Uterus (tissue), 4 donors: ENCODE data around the gene TBL2. TPM values are rescaled to one million over a fixed set of nuclear protein-coding genes. Genes with fewer than 3 reads are reported as not detected.

Source experiments
- DNase-seq, 2 donors: peaks; one replicate each; pipeline ENCODE4 v3.0.0-alpha.2; 2019 to 2020
- H3K27ac ChIP-seq, 2 donors: fragments of 200-600 bp; sonication (generic); 1 replicate in 1 of 2; 2 replicates in 1 of 2; pipeline ENCODE4 v1.5.1; 2016 to 2018
- H3K27me3 ChIP-seq, 2 donors: fragments of 200-600 bp; sonication (generic); one replicate each; pipeline ENCODE4 v1.5.1; 2018 to 2019; ENCODE audit warnings: control low read depth in 1 of 2
- H3K36me3 ChIP-seq, 2 donors: fragments of 200-600 bp; sonication (generic); one replicate each; pipeline ENCODE4 v1.5.1; 2019; ENCODE audit warnings: control low read depth in 1 of 2
- H3K4me1 ChIP-seq, 2 donors: fragments of 200-600 bp; sonication (generic); one replicate each; pipeline ENCODE4 v1.5.1; 2018 to 2019; ENCODE audit warnings: control low read depth in 1 of 2
- H3K4me3 ChIP-seq, 2 donors: fragments of 200-600 bp; sonication (generic); 1 replicate in 1 of 2; 2 replicates in 1 of 2; pipeline ENCODE4 v1.5.1; 2018 to 2019; ENCODE audit warnings: mild to moderate bottlenecking in 1 of 2
- H3K9me3 ChIP-seq, 2 donors: fragments of 200-600 bp; sonication (generic); one replicate each; pipeline ENCODE4 v1.5.1; 2019; ENCODE audit warnings: control low read depth in 1 of 2
- CTCF ChIP-seq, 4 experiments: fragments of 200-600 bp in 2 of 4; fragments of 450-650 bp in 2 of 4; sonication (generic) in 2 of 4; IDR thresholded peaks; one replicate each; pipeline ENCODE4 v1.5.1; 2016 to 2019; ENCODE audit warnings: antibody characterized with exemption in 4 of 4, mild to moderate bottlenecking in 2 of 4, moderate library complexity in 1 of 4
- POLR2A ChIP-seq, 2 donors: fragments of 450-650 bp; IDR thresholded peaks; one replicate each; pipeline ENCODE4 v1.6.1; 2016; ENCODE audit warnings: antibody characterized with exemption in 2 of 2, mild to moderate bottlenecking in 1 of 2, moderate library complexity in 1 of 2
- intact Hi-C: fragments of 100-400 bp; cut with DNase I; formaldehyde crosslinking; loops from one replicate; pipeline ENCODE4 v1.15.1; 2023; ENCODE audit warnings: low total_unique reads
- total RNA-seq, 4 donors: library from RNA; depleted of rRNA in 3 of 4; stranded (reverse); fragments of >200 nt in 3 of 4; gene quantifications; one replicate each; pipeline versions ENCODE4 v1.1.0 to v1.2.4, GENCODE V29; 2014 to 2023
- donor health status: DM: yes; HTN: yes; CAD: no.

The TBL2 gene
- total RNA-seq, 4 donors from 2014 or later = 21.5 to 106 (median 50.9) TPM

GRCh38 chr7:73596191-73597065 is 18.0 kb upstream of the TBL2 start:
- no peaks in the 10 kb centered on the region for H3K27me3 ChIP-seq
- no peak overlapping the region for H3K4me3 ChIP-seq
- no peaks in the 10 kb centered on the region for H3K4me1 ChIP-seq
- no peak for DNase-seq
- no peaks in the 10 kb centered on the region for H3K9me3 ChIP-seq
- H3K27ac ChIP-seq = no peak overlapping the region
- no peak for TF ChIP-seq CTCF (IDR thresholded peaks at IDR 0.05)
- no peak for TF ChIP-seq POLR2A (IDR thresholded peaks at IDR 0.05)
- H3K36me3 ChIP-seq = no peaks in the 10 kb centered on the region
- intact Hi-C loops = no loop called here

- no peaks in the 10 kb centered on the region for H3K36me3 ChIP-seq
- no peak overlapping the region for H3K4me3 ChIP-seq
- no peaks in the 10 kb centered on the region for H3K27me3 ChIP-seq
- TF ChIP-seq POLR2A (IDR thresholded peaks at IDR 0.05) (no peak), CTCF (IDR thresholded peaks at IDR 0.05) (no peak)
- H3K27ac ChIP-seq = no peak overlapping the region
- no peaks in the 10 kb centered on the region for H3K9me3 ChIP-seq
- DNase-seq = no peak
- intact Hi-C loops = no loop called here
- no peaks in the 10 kb centered on the region for H3K4me1 ChIP-seq
Measured at GRCh38 chr7:73595358-73595757, 17.0 kb upstream of the TBL2 start.

GRCh38 chr7:73593207-73594045 is 15.0 kb upstream of the TBL2 start:
- no peaks in the 10 kb centered on the region for H3K36me3 ChIP-seq
- H3K9me3 ChIP-seq = no peaks in the 10 kb centered on the region
- no peaks in the 10 kb centered on the region for H3K27me3 ChIP-seq
- DNase-seq = no peak
- intact Hi-C loops = no loop called here
- H3K4me3 ChIP-seq = no peak overlapping the region
- no peak for TF ChIP-seq CTCF (IDR thresholded peaks at IDR 0.05)
- no peak for TF ChIP-seq POLR2A (IDR thresholded peaks at IDR 0.05)
- no peak overlapping the region for H3K27ac ChIP-seq
- H3K4me1 ChIP-seq = no peaks in the 10 kb centered on the region

GRCh38 chr7:73586911-73587310 is 8.5 kb upstream of the TBL2 start:
- no peak for TF ChIP-seq CTCF (IDR thresholded peaks at IDR 0.05)
- TF ChIP-seq POLR2A (IDR thresholded peaks at IDR 0.05) = no peak
- Histone ChIP-seq H3K9me3 (no peaks in the 10 kb centered on the region), H3K4me1 (no peaks in the 10 kb centered on the region), H3K27me3 (no peaks in the 10 kb centered on the region), H3K4me3 (no peak overlapping the region), H3K27ac (no peak overlapping the region), H3K36me3 (no peaks in the 10 kb centered on the region)
- intact Hi-C loops = no loop called here
- no peak for DNase-seq

- H3K4me3 ChIP-seq = no peak overlapping the region
- intact Hi-C loops = no loop called here
- no peak for DNase-seq
Measured at GRCh38 chr7:73585196-73585595, 6.8 kb upstream of the TBL2 start.

More at GRCh38 chr7:73585196-73585595, 6.8 kb upstream of the TBL2 start:
- TF ChIP-seq CTCF (IDR thresholded peaks at IDR 0.05) (no peak), POLR2A (IDR thresholded peaks at IDR 0.05) (no peak)
- H3K4me1 ChIP-seq = no peaks in the 10 kb centered on the region
- no peaks in the 10 kb centered on the region for H3K9me3 ChIP-seq
- H3K27ac ChIP-seq = no peak overlapping the region
- no peaks in the 10 kb centered on the region for H3K27me3 ChIP-seq
- no peaks in the 10 kb centered on the region for H3K36me3 ChIP-seq
